Pulmonary artery endothelial cell (primary cell): ENCODE data around the gene TAAR6. TPM values are rescaled to one million over a fixed set of nuclear protein-coding genes. Genes with fewer than 3 reads are reported as not detected.
"Not testable (repeated sequence)": the region's sequence is repeated elsewhere in the genome, so short reads cannot be mapped to it uniquely, and the experiment has no call there.

Source experiments
- DNase-seq: peaks from one replicate; pipeline ENCODE4 v3.0.0-alpha.2; 2011; ENCODE audit warnings: low read depth, low spot score
- total RNA-seq: library from RNA; depleted of rRNA; stranded (reverse); fragments of >200 nt; gene quantifications from 2 replicates; pipeline ENCODE4 v1.2.3, GENCODE V29; 2014

Gene TAAR6
- total RNA-seq: not detected in 2 replicates

GRCh38 chr6:132570221-132570777, at the start of gene TAAR6:
TSS of gene TAAR6 (plus strand) at chr6:132570322. CDS start at chr6:132570322, 0 bp downstream.
- DNase-seq: no peak

DNA sequence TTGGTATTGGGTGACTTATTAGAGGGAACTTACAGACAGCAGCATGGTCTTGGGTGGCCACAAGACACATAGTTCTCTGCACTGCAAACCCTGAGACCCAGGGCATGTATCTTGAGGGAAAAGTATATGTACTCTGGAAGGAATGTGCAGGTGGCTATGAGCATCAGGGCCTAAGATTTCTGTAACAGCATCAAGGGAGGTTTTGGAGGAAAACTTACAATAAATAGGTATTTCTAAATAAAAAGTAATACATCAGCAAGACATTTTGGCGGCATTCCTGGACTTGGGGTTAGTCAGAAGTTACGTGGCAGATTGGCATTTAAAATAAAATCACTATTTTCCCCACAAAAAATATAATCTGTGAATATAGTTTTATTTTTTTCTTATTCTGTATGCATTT, 49.2 kb upstream of the TAAR6 start:
- DNase-seq: no peak

DNA sequence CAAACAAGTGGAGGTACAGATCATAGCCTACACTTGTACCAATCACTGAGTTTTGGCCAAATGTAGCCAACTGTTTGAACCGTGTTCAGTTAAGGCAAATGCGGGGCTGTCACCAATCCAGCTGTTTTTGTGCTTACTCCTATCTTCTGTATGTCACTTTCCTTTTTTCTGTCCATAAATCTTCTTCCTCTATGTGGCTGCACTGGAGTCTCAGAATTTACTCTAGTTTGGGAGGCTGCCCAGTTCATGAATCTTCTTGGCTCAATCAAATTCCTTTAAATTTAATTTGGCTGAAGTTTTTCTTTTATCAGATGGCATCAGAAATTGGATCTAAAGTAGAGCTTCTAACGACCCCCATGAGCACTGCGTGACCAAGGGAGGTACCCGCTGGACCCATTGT, 45.5 kb upstream of the TAAR6 start:
- no peak for DNase-seq

GRCh38 chr6:132525866-132526265, 44.3 kb upstream of the TAAR6 start:
- DNase-seq: no peak

DNA sequence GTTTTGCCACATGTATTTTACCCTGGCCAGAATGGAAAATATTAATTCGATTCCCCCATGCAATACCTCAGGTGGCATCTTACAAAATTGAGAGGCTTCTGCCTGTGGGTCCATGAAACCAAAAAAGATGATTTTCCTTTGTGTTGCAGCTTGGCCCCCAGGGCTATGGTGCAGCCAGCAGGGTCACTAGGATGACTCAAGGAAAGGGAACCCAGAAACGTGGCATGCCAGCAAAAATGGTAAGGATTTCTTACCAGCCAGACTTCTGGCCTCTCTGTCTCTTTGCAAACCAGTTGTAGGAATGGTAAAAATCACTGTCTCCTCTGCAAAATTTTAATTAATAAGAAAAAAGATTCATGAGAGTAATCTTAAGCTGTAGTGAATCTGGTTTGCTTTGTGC, 43.7 kb upstream of the TAAR6 start:
- no peak for DNase-seq

DNA sequence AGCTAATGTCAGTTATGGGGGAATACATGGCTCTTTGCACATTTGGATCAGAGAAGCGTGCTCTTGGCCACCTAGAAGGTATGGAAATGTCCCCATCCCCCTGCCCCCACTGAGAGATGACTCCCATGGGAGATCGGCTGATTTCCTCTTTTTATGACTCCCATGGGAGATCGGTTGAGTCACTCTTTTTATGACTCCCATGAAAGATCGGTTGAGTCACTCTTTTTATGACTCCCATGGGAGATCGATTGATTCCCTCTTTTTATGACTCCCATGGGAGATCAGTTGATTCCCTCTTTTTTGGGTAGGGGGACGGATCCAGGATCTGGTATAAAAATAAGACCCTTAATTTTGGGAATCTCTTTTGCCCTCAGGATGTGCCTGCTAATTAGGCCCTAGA, 42.3 kb upstream of the TAAR6 start:
- no peak for DNase-seq

DNA sequence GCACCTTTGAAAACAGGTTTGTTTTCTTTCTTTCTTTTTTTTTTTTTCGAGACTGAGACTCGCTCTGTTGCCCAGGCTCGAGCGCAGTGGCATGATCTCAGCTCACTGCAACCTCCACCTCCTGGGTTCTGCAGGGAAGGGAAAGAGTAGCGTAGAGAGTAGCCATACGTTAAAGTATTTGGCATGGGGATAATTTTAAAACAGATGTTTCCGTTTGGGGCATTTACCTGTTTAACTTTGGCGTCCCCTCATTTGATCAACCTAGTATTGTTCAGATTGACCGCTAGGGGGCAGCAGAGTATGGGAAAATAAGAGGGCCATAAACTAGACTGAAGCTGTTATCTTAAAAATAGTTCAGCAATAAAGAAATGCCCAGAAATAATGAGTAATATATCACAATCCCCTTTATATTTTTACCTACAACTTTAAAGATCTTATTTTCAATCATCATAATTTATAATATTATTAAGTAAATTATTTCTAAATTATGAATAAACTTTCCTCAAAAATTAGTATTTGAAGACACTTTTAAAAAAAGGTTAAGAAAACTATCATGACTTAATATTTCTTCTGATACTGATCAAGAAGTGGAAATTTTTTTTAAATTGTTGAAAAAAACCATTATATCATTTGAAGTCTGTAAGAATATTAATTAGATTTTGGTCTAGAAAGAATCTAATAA, 39.7 kb upstream of the TAAR6 start:
- DNase-seq: peak; percentile 27

DNA sequence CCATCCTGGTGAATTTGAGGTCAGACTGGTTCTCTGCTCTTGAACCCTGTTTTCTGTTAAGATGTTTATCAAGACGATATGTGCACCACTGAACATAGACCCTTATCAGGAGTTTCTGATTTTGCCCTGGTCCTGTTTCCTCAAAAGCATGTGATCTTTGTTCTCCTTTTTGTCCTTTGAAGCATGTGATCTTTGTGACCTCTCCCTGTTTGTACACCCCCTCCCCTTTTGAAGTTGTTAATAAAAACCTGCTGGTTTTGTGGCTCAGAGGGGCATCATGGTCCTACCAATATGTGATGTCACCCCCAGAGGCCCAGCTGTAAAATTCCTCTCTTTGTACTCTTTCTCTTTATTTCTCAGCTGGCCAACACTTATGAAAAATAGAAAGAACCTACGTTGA, 35.6 kb upstream of the TAAR6 start:
- DNase-seq: not testable (repeated sequence)

- no peak for DNase-seq
Observed at GRCh38 chr6:132537145-132537544, 33.0 kb upstream of the TAAR6 start.

DNA sequence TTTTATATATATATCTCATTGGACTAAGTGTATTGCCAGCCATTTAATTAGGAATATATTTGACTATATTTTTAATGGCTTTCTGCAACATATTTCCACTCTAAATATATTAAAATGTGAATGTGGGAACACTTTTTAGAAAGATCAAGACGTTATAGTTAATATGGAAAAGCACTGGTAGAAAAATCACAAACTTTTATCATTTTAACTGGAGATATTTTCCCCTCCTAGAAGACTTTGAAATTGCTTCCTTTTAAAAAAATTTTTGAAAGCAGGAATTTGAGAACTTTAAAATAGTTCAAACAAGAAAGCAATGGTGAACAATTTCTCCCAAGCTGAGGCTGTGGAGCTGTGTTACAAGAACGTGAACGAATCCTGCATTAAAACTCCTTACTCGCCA, 32.1 kb upstream of the TAAR6 start, which contains the start of gene TAAR9:
TAAR9 (plus strand) TSS at position 301 of the 400 bp plus-strand sequence; CDS start at position 314, 13 bp downstream.
- no peak for DNase-seq

DNA sequence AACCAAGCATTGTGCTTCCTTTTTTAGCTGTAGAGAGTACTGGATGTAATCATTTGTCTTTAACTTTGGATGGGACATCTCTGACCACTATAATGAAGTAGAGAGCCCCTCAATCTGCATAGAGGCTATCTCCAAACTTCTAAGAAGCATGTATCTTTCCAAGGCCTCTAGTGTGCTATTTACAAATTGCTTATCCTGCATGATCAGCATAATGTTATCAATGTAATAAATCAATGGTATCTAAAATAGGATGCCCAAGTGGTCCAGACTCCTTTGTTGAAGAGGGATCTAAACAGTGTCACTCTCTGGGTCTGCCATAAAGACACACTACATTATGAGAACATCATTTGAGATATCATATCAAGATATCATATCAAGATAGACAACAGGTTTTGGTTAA, 25.3 kb upstream of the TAAR6 start:
- no peak for DNase-seq

GRCh38 chr6:132548746-132549463, 21.2 kb upstream of the TAAR6 start:
- DNase-seq: no peak

GRCh38 chr6:132551214-132551613, 18.9 kb upstream of the TAAR6 start:
- no peak for DNase-seq

DNA sequence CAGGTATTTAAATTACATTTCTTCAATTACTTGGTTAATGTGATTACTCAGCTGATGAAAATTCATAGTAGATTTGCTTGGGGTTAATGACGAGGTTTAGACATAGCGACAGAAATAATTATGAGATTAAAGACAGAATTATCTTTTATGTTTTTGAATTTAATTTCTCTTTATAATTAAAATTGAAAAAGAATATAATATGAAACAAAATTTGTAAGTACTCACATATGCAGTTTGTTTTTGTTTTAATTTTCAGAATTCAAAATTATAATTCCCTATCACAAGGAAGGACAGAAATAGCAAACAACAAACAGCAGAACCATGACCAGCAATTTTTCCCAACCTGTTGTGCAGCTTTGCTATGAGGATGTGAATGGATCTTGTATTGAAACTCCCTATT, 17.8 kb upstream of the TAAR6 start, which contains the start of gene TAAR8:
TAAR8 (plus strand) TSS at position 301 of the 400 bp plus-strand sequence; CDS start at position 322, 21 bp downstream.
- no peak for DNase-seq

GRCh38 chr6:132560087-132560486, 10.0 kb upstream of the TAAR6 start:
- not testable (repeated sequence) for DNase-seq

DNA sequence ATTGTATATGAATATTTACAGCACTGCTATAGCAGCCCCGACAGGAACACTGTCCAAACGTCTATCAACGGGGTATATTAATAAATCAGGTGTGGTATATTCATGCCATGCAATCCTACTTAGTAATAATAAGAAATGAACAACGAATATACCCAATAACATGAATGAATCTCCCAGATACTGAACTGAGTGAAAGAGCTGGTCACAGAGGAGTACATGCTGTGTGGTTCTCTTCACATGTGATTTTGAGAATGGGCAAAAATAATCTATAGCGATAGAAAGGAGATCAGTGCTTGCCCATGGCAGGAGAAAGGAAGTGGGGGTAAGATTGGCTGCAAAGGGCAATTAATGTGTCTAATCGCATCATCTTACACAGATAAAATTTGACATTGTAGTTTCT, 3.7 kb upstream of the TAAR6 start:
- DNase-seq: no peak

DNA sequence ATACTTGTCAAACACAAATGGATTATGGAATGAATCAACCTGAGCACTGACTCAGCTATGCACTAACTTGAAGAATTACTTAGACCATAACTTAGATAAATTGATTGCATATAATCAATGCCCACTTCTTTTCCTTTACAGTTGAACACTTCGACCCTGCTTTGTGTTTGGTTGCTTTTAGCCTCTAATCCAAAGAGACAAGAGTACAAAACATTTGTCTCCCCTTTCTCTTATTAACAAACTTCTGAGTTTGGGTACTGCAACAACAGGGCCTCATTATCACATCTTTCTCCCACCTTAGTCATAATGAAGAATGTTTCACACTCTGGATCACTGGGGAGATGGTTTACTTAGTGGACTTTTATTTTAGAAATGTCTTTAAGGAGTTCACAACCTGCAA, 2.6 kb upstream of the TAAR6 start:
- no peak for DNase-seq

GRCh38 chr6:132568611-132569010, 1.5 kb upstream of the TAAR6 start:
- no peak for DNase-seq

DNA sequence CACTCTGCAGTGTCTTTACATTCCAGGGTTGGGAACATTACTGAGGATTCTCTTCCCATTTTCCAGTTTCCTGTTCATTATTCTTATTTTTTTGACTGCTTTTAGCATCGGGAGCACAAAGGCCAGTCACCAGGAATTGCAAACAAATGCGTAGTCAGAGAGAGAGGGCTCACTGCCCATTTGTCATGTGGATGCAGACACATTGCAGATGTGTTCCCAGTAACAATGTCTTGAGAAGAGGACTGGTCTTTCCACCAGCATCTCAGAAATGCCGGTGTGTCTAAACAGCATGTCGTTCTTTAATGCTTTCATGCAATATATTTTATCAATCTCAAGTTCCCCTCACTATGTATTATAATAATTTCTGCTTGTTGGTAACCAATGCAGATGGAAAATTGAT, 952 bp upstream of the TAAR6 start:
- DNase-seq: no peak

GRCh38 chr6:132571774-132572173, 1.7 kb downstream of the TAAR6 start:
- DNase-seq: no peak

GRCh38 chr6:132584698-132585097, 14.6 kb downstream of the TAAR6 start:
- DNase-seq: no peak

GRCh38 chr6:132587424-132587823, 17.3 kb downstream of the TAAR6 start:
- no peak for DNase-seq

GRCh38 chr6:132589454-132589853, 19.3 kb downstream of the TAAR6 start, which contains the start of gene TAAR5:
TSS of gene TAAR5 (minus strand) at chr6:132589741. CDS start at chr6:132589686, 55 bp downstream.
- no peak for DNase-seq
